H9 (cell line): Measurements from ENCODE around the gene ZFYVE28. TPM values are rescaled to one million over a fixed set of nuclear protein-coding genes. Genes with fewer than 3 reads are reported as not detected.

ENCODE experiments used
- DNase-seq: peaks from one replicate; pipeline ENCODE4 v3.0.0-alpha.2; 2017
- H2AFZ ChIP-seq: one replicate; pipeline ENCODE4 v1.6.1; 2013; ENCODE audit warnings: mild to moderate bottlenecking, low read length, control low read depth, moderate library complexity
- H2AK5ac ChIP-seq: 2 replicates; pipeline ENCODE4 v1.6.1; 2013; ENCODE audit warnings: low read length, control low read depth, mixed read lengths; ENCODE audit not compliant: insufficient read length
- H2BK120ac ChIP-seq: one replicate; pipeline ENCODE4 v1.6.1; 2013; ENCODE audit warnings: low read depth, mild to moderate bottlenecking, low read length, control low read depth, inconsistent platforms; ENCODE audit not compliant: poor library complexity, severe bottlenecking
- H2BK12ac ChIP-seq: 2 replicates; pipeline ENCODE4 v1.6.1; 2013; ENCODE audit warnings: low read length, control low read depth, mixed read lengths, low read depth; ENCODE audit not compliant: insufficient read length
- H2BK15ac ChIP-seq: 2 replicates; pipeline ENCODE4 v1.6.1; 2013; ENCODE audit warnings: low read depth, low read length, control low read depth
- H2BK20ac ChIP-seq: one replicate; pipeline ENCODE4 v1.6.1; 2013; ENCODE audit warnings: low read depth, mild to moderate bottlenecking, low read length, control low read depth, inconsistent platforms; ENCODE audit not compliant: poor library complexity, severe bottlenecking
- H2BK5ac ChIP-seq: 2 replicates; pipeline ENCODE4 v1.6.1; 2013; ENCODE audit warnings: low read length, control low read depth, mixed read lengths; ENCODE audit not compliant: insufficient read length
- H3K14ac ChIP-seq: 2 replicates; pipeline ENCODE4 v1.6.1; 2013; ENCODE audit warnings: low read length, control low read depth; ENCODE audit not compliant: insufficient read depth
- H3K18ac ChIP-seq: 2 replicates; pipeline ENCODE4 v1.6.1; 2013; ENCODE audit warnings: low read depth, mild to moderate bottlenecking, mixed read lengths, low read length, control low read depth; ENCODE audit not compliant: insufficient read length
- H3K23ac ChIP-seq: 2 replicates; pipeline ENCODE4 v1.6.1; 2013; ENCODE audit warnings: low read length, control low read depth, mixed read lengths, low read depth; ENCODE audit not compliant: insufficient read length
- H3K23me2 ChIP-seq: 2 replicates; pipeline ENCODE4 v1.6.1; 2013; ENCODE audit warnings: low read depth, mild to moderate bottlenecking, mixed read lengths, low read length, control low read depth; ENCODE audit not compliant: insufficient read length, poor library complexity, severe bottlenecking
- H3K27ac ChIP-seq: 2 replicates; pipeline ENCODE4 v1.5.1; 2013; ENCODE audit warnings: low read length, control low read depth, mixed read lengths, low read depth; ENCODE audit not compliant: insufficient read length
- H3K27me3 ChIP-seq: 2 replicates; pipeline ENCODE4 v1.6.1; 2013; ENCODE audit warnings: low read length, control low read depth, inconsistent platforms; ENCODE audit not compliant: insufficient read depth
- H3K4ac ChIP-seq: 2 replicates; pipeline ENCODE4 v1.6.1; 2013; ENCODE audit warnings: low read depth, mild to moderate bottlenecking, control low read depth, inconsistent platforms, low read length, moderate library complexity
- H3K4me1 ChIP-seq: 2 replicates; pipeline ENCODE4 v1.6.1; 2013; ENCODE audit warnings: low read length, control low read depth, inconsistent platforms; ENCODE audit not compliant: insufficient read depth
- H3K4me2 ChIP-seq: 2 replicates; pipeline ENCODE4 v1.6.1; 2013; ENCODE audit warnings: low read length, control low read depth, mixed read lengths; ENCODE audit not compliant: insufficient read length, insufficient read depth
- H3K56ac ChIP-seq: 2 replicates; pipeline ENCODE4 v1.6.1; 2013; ENCODE audit warnings: low read depth, mild to moderate bottlenecking, mixed read lengths, low read length, control low read depth; ENCODE audit not compliant: insufficient read length
- H3K79me1 ChIP-seq: 2 replicates; pipeline ENCODE4 v1.6.1; 2013; ENCODE audit warnings: low read depth, mild to moderate bottlenecking, moderate library complexity, low read length, control low read depth, inconsistent platforms; ENCODE audit not compliant: insufficient read depth, poor library complexity, severe bottlenecking
- H3K79me2 ChIP-seq: 2 replicates; pipeline ENCODE4 v1.6.1; 2013; ENCODE audit warnings: low read length, control low read depth, inconsistent platforms; ENCODE audit not compliant: insufficient read depth
- H3K9ac ChIP-seq: 2 replicates; pipeline ENCODE4 v1.6.1; 2013; ENCODE audit warnings: low read length, control low read depth, mixed read lengths; ENCODE audit not compliant: insufficient read length; ENCODE audit errors: extremely low read depth
- H3K9me3 ChIP-seq: one replicate; pipeline ENCODE4 v1.6.1; 2013; ENCODE audit warnings: low read depth, low read length, inconsistent platforms; ENCODE audit not compliant: control insufficient read depth
- H3T11ph ChIP-seq: one replicate; pipeline ENCODE4 v1.6.1; 2013; ENCODE audit warnings: mild to moderate bottlenecking, low read length, control low read depth, inconsistent platforms
- H4K20me1 ChIP-seq: one replicate; pipeline ENCODE4 v1.6.1; 2013; ENCODE audit not compliant: control insufficient read depth, insufficient read length, insufficient read depth
- H4K5ac ChIP-seq: 2 replicates; pipeline ENCODE4 v1.6.1; 2013; ENCODE audit warnings: low read depth, mild to moderate bottlenecking, mixed read lengths, low read length, control low read depth; ENCODE audit not compliant: insufficient read length
- H4K8ac ChIP-seq: replicated peaks from 2 replicates; pipeline ENCODE4 v1.6.1; 2013; ENCODE audit warnings: low read length, control low read depth, mixed read lengths, low read depth; ENCODE audit not compliant: insufficient read length
- H4K91ac ChIP-seq: 2 replicates; pipeline ENCODE4 v1.6.1; 2013; ENCODE audit warnings: low read depth, mild to moderate bottlenecking, moderate library complexity, mixed read lengths, low read length, control low read depth; ENCODE audit not compliant: insufficient read length
- H3K27ac Mint-ChIP-seq, 3 experiments: 2 replicates in 2 of 3; 3 replicates in 1 of 3; pipeline ENCODE4 v1.8.0; 2020 to 2021; ENCODE audit warnings: mixed read lengths in 3 of 3, mild to moderate bottlenecking in 1 of 3, moderate library complexity in 1 of 3
- H3K27me3 Mint-ChIP-seq: 2 replicates; pipeline ENCODE4 v1.8.0; 2021; ENCODE audit warnings: low read depth, mild to moderate bottlenecking, moderate library complexity, mixed read lengths
- H3K36me3 Mint-ChIP-seq, 3 experiments: 2 replicates in 2 of 3; 3 replicates in 1 of 3; pipeline ENCODE4 v1.8.0; 2020 to 2021; ENCODE audit warnings: low read depth in 3 of 3, mixed read lengths in 3 of 3; ENCODE audit not compliant: insufficient read depth in 1 of 3
- H3K4me1 Mint-ChIP-seq, 2 experiments: 2 replicates each; pipeline ENCODE4 v1.8.0; 2020; ENCODE audit warnings: mixed read lengths in 2 of 2
- H3K4me3 Mint-ChIP-seq, 2 experiments: 2 replicates in 1 of 2; 3 replicates in 1 of 2; pipeline ENCODE4 v1.8.0; 2020 to 2021; ENCODE audit warnings: mild to moderate bottlenecking in 2 of 2, mixed read lengths in 2 of 2, moderate library complexity in 1 of 2
- H3K9me3 Mint-ChIP-seq, 2 experiments: 2 replicates in 1 of 2; 3 replicates in 1 of 2; pipeline ENCODE4 v1.8.0; 2020; ENCODE audit warnings: mild to moderate bottlenecking in 2 of 2, mixed read lengths in 2 of 2, moderate library complexity in 1 of 2
- CTCF ChIP-seq: fragments of 200-600 bp; sonication (generic); conservative IDR thresholded peaks from 3 replicates; pipeline ENCODE4 v1.8.0; 2021; ENCODE audit warnings: antibody characterized with exemption, mild to moderate bottlenecking
- WGBS: extraction: QIAGEN DNeasy Blood & Tissue Kit; methylation state at CpG from one replicate; pipeline ENCODE4 v1.1.7; 2013; ENCODE audit warnings: missing lambda C conversion rate, low lambda C conversion rate, mixed read lengths; ENCODE audit not compliant: insufficient read length; ENCODE audit errors: extremely low coverage; 5-methylcytosine and 5-hydroxymethylcytosine counted together
- total RNA-seq: library from RNA; stranded (reverse); gene quantifications from 2 replicates; pipeline ENCODE4 v1.2.1, GENCODE V29; 2021

Gene ZFYVE28
- total RNA-seq, 1 experiment from 2014 or later = 0.98 TPM

- no peak for TF ChIP-seq CTCF
- Mint-ChIP-seq H3K27me3 (peaks cover 1% of the 10 kb centered on the region; the same call in 1 of the 2 replicates), H3K9me3 (no peaks in the 10 kb centered on the region), H3K36me3 (no peaks in the 10 kb centered on the region; a peak in 1 of 7 replicates), H3K4me1 (peaks cover 6 to 9% of the 10 kb centered on the region in 2 experiments), H3K27ac (no peak overlapping the region), H3K4me3 (no peak overlapping the region)
- Histone ChIP-seq H2BK5ac (no peak overlapping the region), H3K9me3 (no peaks in the 10 kb centered on the region), H4K91ac (no peak overlapping the region), H3K14ac (no peak overlapping the region; the same call in 1 of the 2 replicates), H3K4me2 (no peak overlapping the region), H3T11ph (no peak overlapping the region), H4K8ac (no peak overlapping the region), H3K27ac (no peak overlapping the region), H4K5ac (no peak overlapping the region), H2AFZ (no peak overlapping the region), H3K27me3 (no peaks in the 10 kb centered on the region), H2AK5ac (no peak overlapping the region), H2BK12ac (no peak overlapping the region), H2BK120ac (no peak overlapping the region), H3K79me1 (no peaks in the 10 kb centered on the region), H3K56ac (no peak overlapping the region), H3K9ac (no peak overlapping the region), H3K23ac (no peak overlapping the region), H4K20me1 (no peaks in the 10 kb centered on the region), H2BK20ac (no peak overlapping the region), H3K4me1 (no peaks in the 10 kb centered on the region), H3K79me2 (no peaks in the 10 kb centered on the region), H3K18ac (no peak overlapping the region), H2BK15ac (no peak overlapping the region), H3K23me2 (no peaks in the 10 kb centered on the region), H3K4ac (no peak overlapping the region)
- no CpG with 5 or more reads among the region's 16 CpGs for WGBS
- peak; percentile 16 for DNase-seq
Observed at GRCh38 chr4:2341911-2342652, 76.4 kb downstream of the ZFYVE28 start.
